NOMO-1 treated with DMSO at 0.1 percent for 48 hours (cell line): ENCODE data around the gene HRNR.

Experiments
- DNase-seq: peaks from one replicate; lab custom pipeline; 2025; ENCODE audit not compliant: unreplicated experiment; lab: John Stamatoyannopoulos, UW

The HRNR gene

GRCh38 chr1:152189657-152190442, 34.1 kb downstream of the HRNR start:
- DNase-seq = peak; percentile 67

DNA sequence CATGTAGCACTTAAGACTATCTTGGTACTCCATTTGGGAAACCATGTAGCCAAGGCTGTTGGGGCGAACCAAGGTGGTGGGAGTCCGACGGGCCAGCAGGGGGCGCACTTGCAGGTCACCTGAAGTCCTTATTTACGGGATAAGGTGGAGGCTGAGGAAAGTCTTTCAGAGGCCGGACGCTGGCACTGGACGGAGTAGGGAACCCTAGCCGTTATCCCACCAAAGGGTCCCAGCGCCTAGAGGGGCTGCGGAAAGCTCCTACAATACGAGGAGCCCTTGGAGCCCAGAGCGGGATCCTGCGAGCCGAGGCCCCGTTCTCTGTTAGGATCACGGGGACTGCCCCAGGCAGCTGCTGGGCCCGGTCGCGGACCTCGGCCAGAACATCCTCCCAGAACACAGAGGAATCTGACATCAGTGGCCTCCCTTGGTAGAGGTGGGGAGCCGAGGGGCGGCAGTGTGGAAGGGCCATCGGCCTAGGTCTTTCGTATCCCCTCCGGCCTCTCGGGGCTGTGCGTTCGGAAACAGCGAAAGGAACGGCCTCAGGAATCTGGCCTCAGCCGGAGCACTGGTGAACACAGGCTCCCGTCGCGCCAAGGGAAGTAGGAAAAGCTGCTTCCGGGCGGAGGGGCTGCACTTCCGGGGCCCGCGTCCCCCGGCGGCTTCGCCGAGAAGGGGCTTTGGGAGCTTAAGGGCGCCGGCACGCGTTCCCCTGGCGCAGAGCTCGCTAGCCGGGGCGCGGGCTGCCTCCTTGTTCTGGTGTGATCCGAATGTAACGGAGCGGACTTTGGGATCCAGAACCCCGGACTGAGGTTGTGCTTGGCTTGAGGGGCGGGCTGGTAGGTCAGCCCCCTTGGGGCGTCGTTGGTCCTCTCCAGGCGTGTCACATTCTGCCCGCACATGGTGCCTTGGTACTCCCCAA, 35.1 kb downstream of the HRNR start:
- DNase-seq = peak; percentile 74

DNA sequence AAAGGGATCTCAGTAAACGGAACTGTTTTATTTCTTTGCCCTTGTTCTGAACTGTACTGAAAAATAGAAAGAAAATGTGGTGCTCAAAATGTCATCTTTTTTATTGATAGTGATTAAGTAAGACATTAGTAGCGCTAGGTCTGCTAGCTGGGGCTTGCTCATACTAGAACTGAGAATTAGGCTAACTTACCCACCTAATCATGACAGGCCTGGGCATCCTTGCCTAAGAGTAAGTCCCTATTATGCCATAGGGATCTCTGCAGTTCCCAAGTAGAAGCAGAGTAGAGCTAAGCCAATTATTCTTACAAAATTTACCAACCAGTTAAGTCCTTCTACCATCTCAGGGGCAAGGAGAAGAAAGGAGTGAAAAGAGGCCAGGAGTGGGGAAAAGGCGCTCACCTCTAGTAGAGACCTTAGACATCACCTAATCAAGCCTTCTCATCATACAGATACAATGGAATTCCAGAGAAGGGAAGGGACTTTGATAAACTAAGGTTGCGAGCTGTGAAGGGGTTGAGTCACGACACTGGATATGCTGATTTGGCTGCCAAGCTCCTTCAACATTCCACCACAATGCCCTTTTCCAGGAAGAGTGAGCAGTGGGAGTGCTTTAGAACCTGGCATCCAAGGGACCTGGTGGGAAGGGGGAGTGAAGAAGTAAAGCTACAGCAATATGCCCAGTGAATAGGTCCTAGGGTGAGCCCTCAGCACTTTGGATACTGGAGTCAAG, 37.3 kb downstream of the HRNR start:
- no peak for DNase-seq

GRCh38 chr1:152185544-152186391, 38.2 kb downstream of the HRNR start:
- peak; percentile 60 for DNase-seq

- no peak for DNase-seq
These were observed 41.0 kb downstream of the HRNR start for GRCh38 chr1:152182944-152183361.

GRCh38 chr1:152182431-152182830, 41.6 kb downstream of the HRNR start:
- peak; percentile 13 for DNase-seq

GRCh38 chr1:152179566-152179965, 44.4 kb downstream of the HRNR start:
- DNase-seq = no peak

DNA sequence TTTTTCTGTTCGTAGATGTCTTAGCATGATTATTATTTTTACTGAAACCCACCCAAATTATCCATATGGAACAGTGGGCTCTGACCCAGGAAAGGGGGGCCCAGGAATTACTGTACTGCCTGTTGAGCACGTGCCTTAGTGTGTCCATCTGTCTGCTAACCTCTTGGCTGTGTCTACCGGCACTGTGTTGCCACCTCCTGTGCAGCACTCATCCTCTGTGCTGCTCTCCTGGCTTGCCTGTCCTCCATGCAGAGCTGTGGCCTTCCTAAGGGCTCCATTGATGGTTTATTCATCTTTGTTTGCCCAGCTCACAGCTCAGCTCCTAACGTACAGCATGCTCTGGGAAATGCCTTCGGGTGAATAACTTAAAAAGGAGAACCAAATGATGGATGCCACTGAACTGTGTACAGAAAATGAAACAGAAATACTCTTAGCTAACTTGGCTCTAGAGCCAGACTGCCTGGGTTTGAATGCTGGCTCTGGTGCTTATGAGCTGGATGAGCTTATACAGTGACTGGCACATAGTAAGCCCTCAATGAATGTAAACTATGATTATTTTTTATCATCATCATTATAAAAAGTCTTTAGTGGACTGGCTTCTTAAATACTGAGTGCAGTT, 53.6 kb downstream of the HRNR start:
- DNase-seq = peak; percentile 31

- DNase-seq = peak; percentile 54
These were observed 54.5 kb downstream of the HRNR start for GRCh38 chr1:152169366-152170025.

GRCh38 chr1:152168535-152168868, 55.5 kb downstream of the HRNR start:
- no peak for DNase-seq

DNA sequence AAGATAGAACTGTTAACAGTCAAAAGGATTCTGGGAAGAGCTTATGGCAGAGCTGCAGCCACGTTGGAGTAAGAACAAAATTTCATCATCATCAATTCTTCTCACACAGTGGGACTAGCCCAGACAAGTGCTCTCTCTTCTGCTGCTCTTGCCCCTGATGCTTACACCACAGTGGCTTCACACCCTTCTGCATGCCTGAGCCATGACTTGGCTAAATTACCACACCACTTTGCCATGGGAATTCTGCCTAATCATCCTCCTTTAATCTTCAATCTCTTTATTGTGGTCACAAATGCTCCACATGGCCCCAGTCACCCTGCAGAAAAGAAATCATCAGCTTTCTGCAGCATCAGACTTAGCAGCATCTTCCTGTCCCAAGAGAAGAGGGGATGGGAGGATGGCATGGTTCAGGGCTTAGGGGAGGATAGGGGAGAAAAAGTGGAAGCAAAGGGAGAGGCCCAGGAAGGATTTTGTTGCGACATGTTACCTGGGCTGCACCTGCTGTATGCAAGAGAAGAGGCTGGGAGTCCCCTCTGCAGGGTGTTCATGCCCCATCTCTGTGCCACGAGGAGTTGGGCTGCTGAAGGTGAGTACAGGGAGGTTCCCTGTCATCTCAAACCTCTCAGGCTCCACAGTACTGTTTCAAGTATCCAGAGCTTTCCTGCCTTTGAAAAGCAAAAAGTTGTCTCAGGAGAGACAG, 56.0 kb downstream of the HRNR start:
- DNase-seq = peak; percentile 13

DNA sequence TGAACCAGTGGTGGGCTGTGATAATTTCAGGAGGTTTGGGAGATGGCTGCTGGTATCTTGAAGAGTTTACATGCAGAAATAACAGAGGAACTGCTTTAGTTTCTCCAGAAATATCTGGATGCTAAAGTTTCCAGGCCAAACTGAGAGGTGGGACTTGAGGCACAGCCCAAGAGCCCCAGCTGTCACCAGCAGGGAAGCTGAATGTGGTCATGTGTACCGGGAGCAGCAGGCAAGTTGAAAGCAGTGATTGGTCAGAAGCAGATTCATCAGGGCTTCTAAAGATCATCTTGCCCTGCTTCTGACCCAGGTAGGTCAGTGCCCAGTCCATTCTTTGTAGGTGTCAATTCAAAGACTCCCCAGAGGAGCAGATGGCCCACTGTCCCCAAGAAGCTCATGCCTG, 57.0 kb downstream of the HRNR start:
- no peak for DNase-seq

GRCh38 chr1:152165286-152166077, 58.5 kb downstream of the HRNR start:
- peak; percentile 74 for DNase-seq

GRCh38 chr1:152164517-152165136, 59.4 kb downstream of the HRNR start:
- no peak for DNase-seq

GRCh38 chr1:152162792-152163463, 61.1 kb downstream of the HRNR start:
- DNase-seq = peak; percentile 42
